DOHH2 (cell line): ENCODE data around the gene RNF14.

Source experiments
- CTCF ChIP-seq: fragments of 200-600 bp; sonication (generic); IDR thresholded peaks from one replicate; pipeline ENCODE4 v1.5.1; 2014; ENCODE audit warnings: antibody characterized with exemption, mild to moderate bottlenecking, low read depth, low read length; ENCODE audit not compliant: poor library complexity, severe bottlenecking
- EZH2phosphoT487 ChIP-seq: fragments of 200-600 bp; sonication (generic); IDR thresholded peaks from 2 replicates; pipeline ENCODE4 v1.6.1; 2017; ENCODE audit warnings: borderline replicate concordance, mild to moderate bottlenecking, antibody characterized with exemption, low read length, moderate library complexity, mixed read lengths

- no peak for TF ChIP-seq CTCF
- TF ChIP-seq EZH2phosphoT487: no peak
These were observed 13.7 kb downstream of the RNF14 start for GRCh38 chr5:141982626-141983025.
